Effector memory CD4-positive, alpha-beta T cell (primary cell): ENCODE results near the gene SPACA7.
"Not testable (repeated sequence)": the region's sequence is repeated elsewhere in the genome, so short reads cannot be mapped to it uniquely, and the experiment has no call there.

Experiments used
- DNase-seq, 3 donors: peaks; one replicate each; pipeline ENCODE4 v3.0.0-alpha.2; 2020
- H3K27ac ChIP-seq: 2 replicates; pipeline ENCODE4 v1.7.0; 2013; ENCODE audit warnings: mild to moderate bottlenecking, low read length, moderate library complexity; ENCODE audit not compliant: insufficient read depth, poor library complexity, severe bottlenecking
- H3K27me3 ChIP-seq: replicated peaks from 2 replicates; pipeline ENCODE4 v1.7.0; 2013; ENCODE audit warnings: mild to moderate bottlenecking, low read length; ENCODE audit not compliant: insufficient read depth, control insufficient read depth, poor library complexity, severe bottlenecking
- H3K36me3 ChIP-seq: 2 replicates; pipeline ENCODE4 v1.7.0; 2013; ENCODE audit warnings: mild to moderate bottlenecking, low read length, moderate library complexity; ENCODE audit not compliant: control insufficient read depth, insufficient read depth
- H3K4me1 ChIP-seq: 2 replicates; pipeline ENCODE4 v1.7.0; 2013; ENCODE audit warnings: low read length, mild to moderate bottlenecking; ENCODE audit not compliant: control insufficient read depth, insufficient read depth, poor library complexity, severe bottlenecking
- H3K4me3 ChIP-seq: 2 replicates; pipeline ENCODE4 v1.7.0; 2013; ENCODE audit warnings: low read length, low read depth, mild to moderate bottlenecking; ENCODE audit not compliant: insufficient read depth, poor library complexity, severe bottlenecking
- H3K9me3 ChIP-seq: 2 replicates; pipeline ENCODE4 v1.7.0; 2013; ENCODE audit warnings: mild to moderate bottlenecking, low read length, moderate library complexity; ENCODE audit not compliant: control insufficient read depth

The SPACA7 gene

DNA sequence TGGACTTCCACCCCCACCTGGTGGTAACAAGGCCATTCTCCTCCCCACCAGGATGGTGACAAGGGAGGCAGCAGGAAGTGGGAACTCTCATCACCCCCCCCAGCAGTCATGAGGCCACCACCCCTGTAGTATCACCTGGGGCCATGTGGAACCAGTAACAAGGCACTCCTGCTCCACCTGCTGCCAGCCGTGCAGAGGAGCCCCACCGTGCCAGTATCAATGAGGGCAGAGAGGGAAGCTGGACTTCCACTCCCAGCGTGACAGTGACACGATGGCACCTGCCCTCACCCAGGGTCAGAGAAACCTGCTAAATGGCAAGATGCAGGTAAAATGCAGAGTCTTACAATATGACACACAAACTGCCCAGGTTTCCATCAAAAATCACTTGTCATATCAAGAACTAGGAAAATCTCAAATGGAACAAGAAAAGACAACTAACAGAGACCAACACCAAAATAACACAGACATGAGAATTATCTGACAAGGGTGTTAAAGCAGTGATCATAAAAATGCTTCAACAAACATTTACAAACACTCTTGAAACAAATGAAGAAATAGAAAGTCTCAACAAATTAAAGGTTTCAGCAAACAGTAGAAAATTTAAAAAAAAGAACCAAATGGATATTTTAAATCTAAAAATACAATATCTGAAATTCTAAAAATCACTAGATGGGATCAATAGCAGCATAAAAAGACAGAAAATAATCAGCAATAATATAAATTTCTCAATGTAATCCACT lies 9.1 kb upstream of the SPACA7 start:
- Histone ChIP-seq H3K4me3 (no peak overlapping the region), H3K27ac (no peak overlapping the region), H3K9me3 (no peaks in the 10 kb centered on the region), H3K4me1 (no peaks in the 10 kb centered on the region), H3K27me3 (no peaks in the 10 kb centered on the region), H3K36me3 (no peaks in the 10 kb centered on the region)
- DNase-seq, result no peak

DNA sequence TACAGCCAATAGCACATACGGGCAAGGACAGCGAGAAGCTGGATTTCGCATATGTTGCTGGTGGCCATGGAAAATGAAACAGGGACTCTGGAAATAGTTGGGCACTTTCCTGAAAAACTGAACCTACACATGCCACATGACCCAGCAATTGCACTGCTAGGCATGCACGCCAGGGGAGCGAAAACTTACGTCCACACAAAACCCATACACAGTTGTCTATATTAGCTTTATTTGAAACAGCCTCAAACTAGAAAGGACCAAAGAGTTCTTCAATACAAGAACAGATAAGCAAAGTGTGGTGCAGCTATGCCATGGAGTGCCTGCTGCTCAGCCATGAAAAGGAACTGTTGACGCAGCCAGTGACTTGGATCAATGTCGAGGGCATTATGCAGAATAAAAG lies 7.3 kb upstream of the SPACA7 start:
- Histone ChIP-seq H3K4me1 (no peaks in the 10 kb centered on the region), H3K27me3 (no peaks in the 10 kb centered on the region), H3K27ac (no peak overlapping the region), H3K9me3 (no peaks in the 10 kb centered on the region), H3K36me3 (no peaks in the 10 kb centered on the region), H3K4me3 (no peak overlapping the region)
- DNase-seq, result no peak

DNA sequence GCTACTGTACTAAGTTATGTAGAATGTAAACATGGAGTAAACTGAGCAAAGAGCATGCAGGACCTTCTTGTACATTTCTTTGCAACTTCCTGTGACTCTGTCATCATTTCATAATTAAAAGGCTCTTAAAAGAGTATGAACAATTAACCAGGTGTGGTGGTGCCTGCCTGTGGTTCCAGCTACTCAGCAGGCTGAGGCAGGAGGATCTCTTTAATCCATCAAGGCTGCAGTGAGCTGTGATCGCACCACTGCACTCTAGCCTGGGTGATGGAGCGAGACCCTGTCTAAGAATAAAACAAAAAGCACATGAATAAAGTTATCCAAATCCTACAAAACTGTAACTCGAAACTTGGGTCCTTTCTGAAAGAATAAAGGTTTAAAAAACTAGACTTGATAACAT lies 5.8 kb upstream of the SPACA7 start:
- Histone ChIP-seq H3K27ac (no peak overlapping the region), H3K4me1 (no peaks in the 10 kb centered on the region), H3K36me3 (no peaks in the 10 kb centered on the region), H3K4me3 (no peak overlapping the region), H3K27me3 (no peaks in the 10 kb centered on the region), H3K9me3 (no peaks in the 10 kb centered on the region)
- DNase-seq, result no peak

DNA sequence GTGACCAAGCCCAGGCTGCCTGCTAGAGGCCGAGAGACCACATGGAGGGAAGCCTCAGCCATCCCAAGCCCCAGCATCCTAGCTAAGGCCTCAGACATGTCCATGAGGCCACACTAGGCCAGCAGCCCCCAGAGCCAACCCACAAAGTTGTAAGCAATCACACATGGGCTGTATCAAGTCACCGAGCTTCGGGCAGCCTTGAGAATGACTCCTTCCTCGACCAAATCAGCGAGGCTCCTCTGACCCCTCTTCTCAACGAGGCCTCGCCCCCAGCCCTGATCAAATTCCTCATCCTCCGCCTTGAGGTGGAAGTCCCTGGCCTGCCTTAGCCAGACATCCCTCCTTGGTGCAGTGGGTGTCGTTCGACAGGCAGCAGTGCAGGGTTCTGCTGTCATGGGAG lies 1.9 kb upstream of the SPACA7 start:
- no peaks in the 10 kb centered on the region for H3K9me3 ChIP-seq
- DNase-seq, result no peak
- H3K4me1 ChIP-seq, result no peaks in the 10 kb centered on the region
- no peak overlapping the region for H3K27ac ChIP-seq
- H3K4me3 ChIP-seq, result no peak overlapping the region
- no peaks in the 10 kb centered on the region for H3K27me3 ChIP-seq
- no peaks in the 10 kb centered on the region for H3K36me3 ChIP-seq

DNA sequence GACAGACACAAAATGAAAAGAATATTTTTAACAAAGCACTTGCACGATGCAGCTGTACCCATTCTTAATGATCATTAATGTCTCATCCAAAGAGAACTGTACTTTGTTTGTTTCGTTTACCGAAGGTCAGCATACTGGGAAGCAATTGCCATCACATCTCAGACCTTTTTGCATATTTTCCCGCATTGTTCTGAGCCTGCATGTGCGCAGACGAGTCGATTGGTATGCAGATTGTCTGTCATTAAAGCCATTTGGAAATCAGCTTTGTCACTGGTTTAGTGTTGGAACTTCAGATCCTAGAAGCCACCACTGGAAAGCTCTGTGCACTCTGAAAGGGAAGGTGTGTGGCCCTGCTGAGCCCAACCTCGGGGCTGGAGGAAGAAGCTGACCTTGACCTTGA lies 15.6 kb downstream of the SPACA7 start:
- no peak overlapping the region for H3K27ac ChIP-seq
- H3K9me3 ChIP-seq, result no peaks in the 10 kb centered on the region
- H3K36me3 ChIP-seq, result no peaks in the 10 kb centered on the region
- no peaks in the 10 kb centered on the region for H3K27me3 ChIP-seq
- no peak overlapping the region for H3K4me3 ChIP-seq
- H3K4me1 ChIP-seq, result no peaks in the 10 kb centered on the region
- DNase-seq, result no peak

DNA sequence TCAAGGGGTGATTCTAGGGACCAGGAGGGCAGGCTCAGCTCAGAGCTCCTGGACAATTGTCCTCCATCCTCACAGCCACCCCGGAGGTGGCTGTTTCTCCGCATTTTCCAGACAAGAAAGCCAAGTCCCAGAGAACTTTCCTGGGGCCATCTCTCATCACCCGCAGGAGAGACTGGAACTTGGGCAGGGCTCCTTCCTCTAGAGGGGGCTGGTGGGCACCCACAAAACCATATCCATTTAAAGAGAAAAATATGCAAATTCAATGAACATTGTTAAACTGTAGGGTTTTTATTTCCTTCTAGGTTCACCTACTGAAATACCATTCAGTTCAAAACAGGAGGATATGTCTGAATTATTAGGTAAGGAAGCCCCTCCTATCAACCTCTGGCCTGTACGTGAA lies 16.6 kb downstream of the SPACA7 start:
- Histone ChIP-seq H3K27me3 (no peaks in the 10 kb centered on the region), H3K36me3 (no peaks in the 10 kb centered on the region), H3K27ac (no peak overlapping the region), H3K9me3 (no peaks in the 10 kb centered on the region), H3K4me1 (no peaks in the 10 kb centered on the region), H3K4me3 (no peak overlapping the region)
- no peak for DNase-seq

DNA sequence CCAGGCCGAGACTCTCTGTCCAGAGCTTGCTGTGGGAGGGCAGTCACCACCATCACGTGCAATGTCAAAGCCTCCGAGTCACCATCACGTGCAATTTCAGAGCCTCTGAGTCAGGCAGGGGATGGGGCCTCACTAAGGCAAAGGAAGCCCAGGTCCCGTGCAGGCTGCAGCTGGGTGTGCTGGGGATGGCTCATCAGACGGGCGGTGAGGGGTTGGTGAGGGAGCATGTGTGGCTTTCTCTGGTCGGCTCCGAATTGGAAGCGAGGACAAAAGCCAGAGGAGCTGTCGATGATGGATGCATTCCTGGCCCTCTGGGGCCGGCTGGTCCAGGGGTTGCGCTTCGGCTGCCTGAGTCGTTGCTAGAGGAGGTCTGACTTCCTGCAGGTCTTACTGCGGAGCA lies 18.9 kb downstream of the SPACA7 start:
- H3K36me3 ChIP-seq, H3K4me1 ChIP-seq, H3K27me3 ChIP-seq, DNase-seq, H3K4me3 ChIP-seq, H3K27ac ChIP-seq, H3K9me3 ChIP-seq: not testable (repeated sequence)

DNA sequence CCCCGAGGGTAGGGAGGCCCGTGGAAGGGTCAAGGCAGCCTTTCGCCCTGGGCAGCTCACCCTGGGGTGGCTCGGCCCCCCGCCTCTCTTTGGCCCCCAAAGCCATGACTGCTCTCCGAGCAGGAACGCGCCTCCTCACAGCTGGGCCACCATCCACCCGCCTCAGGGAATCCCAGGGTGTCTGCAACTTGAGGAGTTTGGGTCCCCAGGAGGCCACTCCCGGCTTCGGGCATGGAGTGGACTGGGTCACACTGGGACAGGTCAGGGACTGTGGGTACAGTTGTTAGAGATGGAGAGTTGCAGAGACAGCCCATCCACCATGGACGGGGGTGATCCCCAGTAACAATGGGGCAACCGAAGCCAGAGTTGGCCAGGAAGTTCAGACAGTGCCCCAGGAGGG lies 19.8 kb downstream of the SPACA7 start:
- not testable (repeated sequence) for H3K36me3 ChIP-seq, H3K9me3 ChIP-seq, H3K27ac ChIP-seq, H3K27me3 ChIP-seq, H3K4me1 ChIP-seq, DNase-seq, H3K4me3 ChIP-seq

DNA sequence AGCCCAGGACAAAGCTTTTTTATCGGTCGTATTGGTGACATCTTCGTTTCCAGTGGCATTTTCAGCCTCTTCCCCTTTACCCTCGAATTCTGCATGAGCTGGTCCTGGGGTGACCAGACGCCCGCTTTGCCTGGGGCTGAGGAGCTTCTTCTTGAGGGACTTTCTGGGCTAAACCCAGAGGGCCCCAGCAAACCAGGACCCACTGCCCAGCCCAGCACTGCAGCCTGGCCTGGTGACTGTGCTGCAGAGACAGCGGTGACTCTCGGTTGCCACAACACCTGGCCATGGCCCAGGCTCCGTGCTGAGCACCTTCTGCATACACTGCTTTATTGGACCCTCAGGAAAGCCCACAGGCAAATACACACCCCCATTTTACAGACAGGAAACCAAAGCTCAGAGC lies 21.0 kb downstream of the SPACA7 start:
- DNase-seq, result no peak
- Histone ChIP-seq H3K4me3 (no peak overlapping the region), H3K4me1 (no peaks in the 10 kb centered on the region), H3K36me3 (no peaks in the 10 kb centered on the region), H3K27ac (no peak overlapping the region), H3K27me3 (no peaks in the 10 kb centered on the region), H3K9me3 (no peaks in the 10 kb centered on the region)

DNA sequence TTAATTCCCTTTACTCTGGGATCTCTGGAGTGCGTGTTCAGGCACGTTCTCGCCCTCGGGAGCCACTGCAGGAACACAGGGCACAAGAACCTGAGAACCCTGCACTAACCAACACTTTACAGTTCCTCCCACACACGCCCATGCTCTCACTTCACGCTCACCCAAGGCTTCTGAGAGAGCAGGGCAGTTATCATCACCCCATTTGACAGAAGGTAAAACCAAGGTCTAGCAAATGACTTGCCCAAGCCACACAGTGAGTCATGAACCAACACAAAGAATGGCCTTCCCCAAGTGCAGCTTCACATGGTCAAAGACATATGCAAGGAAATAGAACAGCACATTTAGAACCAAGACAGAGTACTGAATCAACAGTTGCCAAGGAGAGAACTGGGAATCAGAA lies 22.2 kb downstream of the SPACA7 start:
- DNase-seq, H3K9me3 ChIP-seq, H3K27ac ChIP-seq, H3K36me3 ChIP-seq, H3K4me3 ChIP-seq, H3K27me3 ChIP-seq, H3K4me1 ChIP-seq: not testable (repeated sequence)
